GM18868 (cell line): ENCODE results near the gene TUBB2A.
"Not testable (repeated sequence)": the region's sequence is repeated elsewhere in the genome, so short reads cannot be mapped to it uniquely, and the experiment has no call there.

Experiments used
- ATAC-seq: cut with Tn5 transposase; IDR thresholded peaks from one replicate; pipeline ENCODE4 v1.9.1; 2021; ENCODE audit warnings: mild to moderate bottlenecking, moderate library complexity; ENCODE audit not compliant: unreplicated experiment

Gene TUBB2A

DNA sequence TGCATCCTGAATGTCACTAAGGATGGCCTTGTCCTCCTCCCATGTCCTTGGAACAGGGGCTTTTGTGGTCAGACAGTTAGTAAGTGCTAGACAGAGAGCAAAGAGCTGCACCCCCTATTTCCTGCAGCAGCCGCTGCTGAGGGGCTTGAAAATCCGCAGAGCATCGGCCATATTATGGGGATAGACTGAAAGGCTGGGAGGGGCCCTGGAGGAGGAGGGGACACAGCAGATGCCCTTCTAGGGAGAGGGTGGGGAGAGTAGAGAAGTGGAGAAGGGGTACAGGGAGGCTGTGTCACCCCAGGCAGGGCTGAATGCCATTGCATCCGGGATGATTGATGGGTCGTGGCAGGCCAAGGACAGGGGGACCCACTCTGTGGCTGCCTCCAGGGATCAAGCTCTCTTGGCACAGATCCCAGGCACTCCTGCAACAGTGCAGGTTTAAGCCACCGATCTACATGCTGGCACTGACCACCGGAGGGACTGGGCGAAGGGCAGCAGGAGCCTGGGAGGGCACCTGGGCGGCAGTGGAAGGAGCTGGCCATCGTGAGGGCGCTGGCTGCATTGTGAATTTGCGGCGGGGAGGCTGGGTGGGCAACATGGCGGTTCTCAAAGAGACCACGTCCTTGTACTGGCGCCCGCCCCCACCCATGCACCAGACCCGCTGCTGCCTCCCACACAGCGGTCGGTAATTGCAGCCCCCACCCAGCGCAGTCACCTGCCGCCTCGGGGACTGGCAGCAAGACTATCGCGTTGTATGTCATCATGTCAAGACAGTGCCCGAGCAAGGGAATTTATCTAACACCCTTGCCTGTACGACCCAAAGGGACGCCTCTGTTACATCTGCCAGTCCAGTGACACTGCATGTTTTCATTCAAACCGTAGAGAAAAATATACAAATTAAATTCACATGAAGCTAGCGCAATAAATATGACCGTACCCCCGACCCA lies 887 bp downstream of the TUBB2A start:
- ATAC-seq = not testable (repeated sequence)

DNA sequence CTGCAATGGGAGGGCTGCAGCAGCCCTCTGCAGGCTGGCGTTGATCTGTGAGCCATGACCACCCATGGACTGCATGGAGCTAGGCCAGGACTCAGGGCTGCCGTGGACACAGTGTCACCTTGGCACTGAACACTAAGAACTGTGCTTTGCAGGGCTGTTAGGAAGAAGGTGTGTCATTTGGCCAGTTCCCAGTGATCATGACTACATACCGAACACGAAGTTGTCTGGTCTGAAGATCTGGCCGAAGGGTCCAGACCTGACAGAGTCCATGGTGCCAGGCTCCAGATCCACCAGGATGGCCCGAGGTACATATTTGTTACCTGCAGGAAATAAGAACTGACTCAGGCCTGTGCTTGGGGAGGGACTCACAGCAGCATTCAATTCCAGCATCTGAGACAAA lies 1.9 kb downstream of the TUBB2A start:
- not testable (repeated sequence) for ATAC-seq

DNA sequence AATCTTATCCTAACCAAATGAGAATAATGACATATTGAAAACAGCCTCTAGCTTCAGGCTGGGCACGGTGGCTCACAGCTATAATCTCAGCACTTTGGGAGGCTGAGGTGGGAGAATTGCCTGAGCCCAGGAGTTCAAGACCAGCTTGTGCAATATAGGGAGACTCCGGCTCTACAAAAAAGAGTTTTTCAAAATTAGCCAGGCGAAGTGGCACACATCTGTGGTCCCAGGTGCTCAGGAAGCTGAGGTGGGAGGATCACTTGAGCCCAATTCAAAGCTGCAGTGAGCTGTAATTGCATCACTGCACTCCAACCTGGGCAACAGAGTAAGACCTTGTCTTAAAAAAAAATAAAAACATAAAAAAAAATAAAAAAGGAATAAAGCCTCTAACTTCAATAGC lies 4.7 kb downstream of the TUBB2A start:
- ATAC-seq = no peak

DNA sequence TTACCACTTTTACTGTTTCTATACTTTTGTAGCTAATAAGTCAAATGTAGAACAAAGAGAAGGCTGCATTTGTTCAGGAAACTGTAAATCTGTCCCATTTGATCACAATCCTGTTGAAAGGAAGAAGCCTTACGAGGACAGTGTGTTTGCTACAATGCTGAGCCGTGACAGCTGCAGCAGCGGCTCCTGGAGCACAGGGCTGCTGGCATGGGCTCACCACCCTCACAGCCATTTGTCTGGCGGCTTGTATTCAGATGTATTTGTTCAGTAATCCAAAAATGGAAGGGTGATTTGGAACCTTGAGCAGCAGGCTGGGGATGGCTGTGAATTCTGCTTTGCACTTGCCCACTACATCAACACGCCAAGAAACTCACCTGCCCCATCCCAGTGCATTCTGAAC lies 5.7 kb downstream of the TUBB2A start:
- ATAC-seq = no peak

DNA sequence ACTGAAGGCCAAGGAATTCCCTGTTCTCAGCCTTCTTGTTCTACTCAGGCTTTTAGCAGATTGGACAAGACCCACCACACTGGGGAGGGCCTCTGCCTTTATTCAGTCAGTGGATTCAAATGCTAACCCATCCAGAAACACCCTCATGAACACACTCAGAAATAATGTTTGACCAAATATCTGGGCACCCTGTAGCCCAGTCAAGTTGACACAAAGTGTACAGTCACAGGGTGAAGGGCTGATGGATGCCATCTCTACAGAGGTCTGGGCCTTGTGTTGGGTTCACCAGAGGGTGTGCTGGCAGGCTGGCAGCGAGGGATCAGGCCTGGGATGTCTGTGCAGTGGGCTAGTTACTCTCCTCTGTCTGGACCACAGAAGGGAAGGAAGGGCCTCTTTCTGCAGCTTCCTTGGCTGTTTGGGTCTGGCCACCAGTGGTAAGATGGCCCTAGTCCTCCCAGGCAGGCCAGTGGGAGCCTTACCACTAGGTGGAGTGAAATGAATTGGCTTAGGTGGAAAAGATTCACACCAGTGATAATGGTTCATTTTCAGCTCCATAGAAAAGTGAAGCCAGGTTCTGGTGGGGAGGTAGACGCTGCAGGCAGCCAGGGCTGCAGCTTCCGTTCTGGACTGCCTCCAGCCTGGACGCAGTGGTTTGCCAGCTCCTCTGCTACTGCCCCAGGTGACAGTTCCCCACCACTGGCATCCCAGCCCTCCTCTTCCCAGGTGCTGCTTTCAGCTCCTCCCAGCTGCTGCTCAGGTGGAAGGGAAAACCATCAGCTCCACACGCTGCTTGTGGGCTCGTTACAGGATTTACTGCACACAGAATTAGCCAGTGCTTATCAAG lies 9.2 kb downstream of the TUBB2A start:
- no peak for ATAC-seq

DNA sequence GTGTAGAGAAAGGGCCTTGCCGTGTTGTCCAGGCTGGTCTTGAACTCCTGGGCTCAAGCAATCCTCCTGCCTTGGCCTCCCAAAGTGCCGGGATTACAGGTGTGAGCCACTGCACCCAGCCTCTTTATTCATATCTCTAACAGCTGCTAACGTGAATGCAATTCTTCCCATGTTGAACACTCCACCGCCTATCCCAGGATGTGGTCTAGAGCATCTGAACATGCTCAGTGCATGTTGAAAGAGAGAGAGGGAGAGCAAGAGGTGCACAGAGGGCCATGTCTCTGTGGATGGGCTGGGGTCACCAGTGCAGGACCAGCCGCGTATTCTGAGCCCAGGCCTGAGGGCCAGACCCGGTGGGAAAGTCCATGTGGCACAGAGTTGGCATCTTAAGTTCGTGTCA lies 12.8 kb downstream of the TUBB2A start:
- no peak for ATAC-seq

DNA sequence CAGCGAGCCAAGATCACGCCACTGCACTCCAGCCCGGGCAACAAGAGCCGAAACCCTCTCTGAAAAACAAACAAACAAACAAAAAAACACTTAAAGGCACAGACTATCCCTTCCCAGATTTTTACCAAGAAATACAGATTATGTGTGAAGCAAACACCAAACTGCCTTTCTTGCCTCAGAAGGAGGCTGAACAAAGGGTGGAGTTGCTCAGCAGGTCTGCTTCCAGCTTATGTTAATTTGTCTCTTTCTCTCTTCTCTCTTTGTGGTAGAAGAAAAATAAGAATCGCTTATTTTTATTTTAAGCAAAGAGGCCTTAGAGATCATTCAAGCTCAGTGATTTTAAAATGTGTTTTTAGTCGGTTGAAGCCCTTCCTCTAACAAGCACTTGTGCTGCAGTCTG lies 14.2 kb downstream of the TUBB2A start:
- ATAC-seq = no peak

DNA sequence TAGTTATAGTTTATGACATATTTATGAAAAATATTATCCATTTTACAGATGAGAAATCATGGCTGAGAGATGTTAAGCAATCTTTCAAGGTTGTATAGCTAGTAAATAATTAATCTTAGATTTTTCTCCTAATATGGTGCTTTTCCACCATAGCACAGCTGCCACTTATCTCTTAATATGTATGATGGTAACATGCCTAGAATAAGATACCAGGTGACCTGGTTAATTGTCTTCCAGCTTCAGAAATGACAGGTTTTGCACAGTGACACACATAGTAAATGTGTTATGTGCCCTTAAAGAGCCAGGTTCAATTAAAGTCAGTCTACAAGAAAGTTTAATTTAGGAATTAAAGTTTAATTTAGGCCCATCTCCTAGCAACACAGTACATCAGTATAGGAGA lies 14.8 kb downstream of the TUBB2A start:
- ATAC-seq = no peak

DNA sequence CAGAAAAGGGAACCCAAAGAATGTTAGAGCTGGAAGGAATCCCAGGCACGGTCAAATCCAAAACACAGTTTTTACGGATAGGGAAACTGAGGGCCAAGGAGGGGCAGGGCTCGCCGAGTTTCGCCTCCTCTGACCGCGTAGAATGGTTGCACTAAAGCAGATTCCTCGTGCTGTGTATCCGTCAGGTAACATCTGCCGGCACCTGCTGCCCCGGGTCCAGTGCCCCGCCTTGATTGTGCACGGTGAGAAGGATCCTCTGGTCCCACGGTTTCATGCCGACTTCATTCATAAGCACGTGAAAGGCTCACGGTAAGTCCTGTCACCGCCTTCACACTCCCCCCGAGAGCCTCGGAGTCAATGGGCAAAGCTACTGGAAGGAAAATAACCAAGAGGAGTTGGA lies 17.1 kb downstream of the TUBB2A start:
- ATAC-seq = no peak

DNA sequence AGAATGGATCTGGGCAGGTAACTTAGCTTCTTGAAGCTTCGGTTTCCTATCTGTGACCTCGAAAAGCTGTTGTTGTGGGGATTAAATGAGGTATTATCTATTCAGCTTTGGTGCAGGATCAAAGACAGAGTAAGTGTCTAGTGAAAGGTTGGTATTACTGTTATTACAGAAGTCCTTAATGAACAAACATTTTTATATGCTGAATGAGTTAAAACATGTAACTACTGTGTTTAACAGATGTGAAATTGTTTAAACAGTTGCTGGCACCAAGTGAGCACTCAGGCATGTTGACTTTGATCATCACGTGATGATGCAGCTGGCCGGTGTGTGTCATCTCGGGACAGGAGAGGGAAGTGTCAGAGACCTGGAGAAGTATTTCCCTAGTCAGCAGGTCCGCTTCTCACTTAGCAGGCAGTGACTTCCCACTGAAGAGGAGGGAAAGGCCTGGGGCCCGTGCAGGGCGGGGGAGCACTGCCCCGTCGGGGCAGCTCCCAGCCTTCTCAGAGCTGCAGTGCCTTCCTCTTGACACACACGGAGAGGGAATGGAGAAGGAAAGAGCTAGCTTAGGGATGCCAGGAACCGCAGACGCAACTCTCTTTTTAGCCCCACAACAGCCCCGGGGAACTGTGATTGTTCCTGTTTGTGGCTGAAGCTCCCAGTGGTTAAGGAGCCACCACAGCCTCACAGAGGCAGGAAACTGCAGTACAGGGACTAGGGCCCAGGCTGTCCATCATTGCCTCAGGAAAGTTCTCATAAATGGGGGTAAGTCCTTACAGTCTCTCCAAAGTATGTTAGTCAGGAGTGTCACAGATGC lies 18.0 kb downstream of the TUBB2A start:
- peak; percentile 70 for ATAC-seq

DNA sequence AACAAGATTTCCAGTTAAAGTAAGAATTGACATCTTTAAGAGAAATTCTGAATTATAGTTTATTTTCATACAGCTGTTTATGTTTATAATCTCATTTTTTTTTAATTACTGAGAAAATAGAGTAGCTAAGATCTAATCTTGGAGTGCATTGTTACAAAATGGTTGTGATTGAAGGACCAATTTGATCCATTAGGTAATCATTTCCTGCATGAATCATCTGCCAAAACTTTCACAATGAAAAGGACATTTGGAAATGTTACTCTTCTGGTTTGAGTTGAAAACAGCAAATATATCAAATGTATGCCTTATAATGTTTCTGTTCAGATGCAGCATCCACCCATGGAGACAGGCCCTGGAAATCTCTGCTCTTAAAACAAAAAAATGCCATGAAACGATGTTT lies 19.0 kb downstream of the TUBB2A start:
- ATAC-seq = no peak

DNA sequence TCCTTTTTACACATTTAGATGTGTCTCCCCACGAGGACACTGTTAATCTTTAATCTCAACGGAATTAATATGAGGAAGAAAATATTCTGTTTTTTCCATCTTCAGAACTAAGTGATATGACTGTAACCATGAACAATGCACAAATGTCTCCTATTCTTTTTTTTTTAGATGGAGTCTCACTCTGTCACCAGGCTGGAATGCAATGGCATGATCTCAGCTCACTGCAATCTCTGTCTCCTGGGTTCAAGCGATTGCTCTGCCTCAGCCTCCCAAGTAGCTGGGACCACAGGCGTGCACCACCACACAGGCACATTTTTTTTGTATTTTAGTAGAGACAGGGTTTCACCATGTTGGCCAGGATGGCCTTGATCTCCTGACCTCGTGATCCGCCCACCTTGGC lies 19.5 kb downstream of the TUBB2A start:
- not testable (repeated sequence) for ATAC-seq

DNA sequence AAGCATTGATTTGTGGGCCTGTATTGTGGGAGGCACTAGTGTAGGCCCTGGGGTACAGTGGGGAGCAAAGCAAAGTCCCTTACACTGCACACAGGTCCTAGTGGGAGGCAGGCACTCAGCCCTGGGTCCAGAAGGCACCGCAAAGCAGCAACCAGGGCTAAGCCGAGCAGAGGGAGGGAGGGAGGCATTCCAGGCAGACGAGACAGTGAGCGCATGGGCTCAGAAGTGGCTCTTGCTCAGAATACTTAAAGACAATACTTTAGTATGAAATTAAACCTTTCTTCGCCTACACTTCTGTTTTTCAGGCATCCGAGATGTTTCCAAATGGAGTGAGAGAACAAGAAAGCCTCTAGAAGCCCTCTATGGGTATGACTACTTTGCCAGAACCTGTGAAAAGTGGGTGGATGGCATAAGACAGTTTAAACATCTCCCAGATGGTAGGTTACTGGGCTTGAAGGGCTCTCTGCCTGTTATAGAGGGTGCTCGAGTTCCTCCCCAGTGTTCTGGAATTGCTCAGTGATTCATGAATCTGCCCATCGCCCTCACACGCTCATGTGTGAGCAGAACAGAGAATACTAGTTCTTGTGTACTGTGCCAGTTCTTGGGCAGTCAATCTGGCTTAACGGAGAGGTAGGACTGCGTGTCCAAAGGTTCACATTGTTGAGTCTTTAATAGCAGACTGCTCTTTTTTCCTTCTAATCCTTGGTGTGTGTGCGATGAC lies 20.1 kb downstream of the TUBB2A start:
- ATAC-seq = no peak

DNA sequence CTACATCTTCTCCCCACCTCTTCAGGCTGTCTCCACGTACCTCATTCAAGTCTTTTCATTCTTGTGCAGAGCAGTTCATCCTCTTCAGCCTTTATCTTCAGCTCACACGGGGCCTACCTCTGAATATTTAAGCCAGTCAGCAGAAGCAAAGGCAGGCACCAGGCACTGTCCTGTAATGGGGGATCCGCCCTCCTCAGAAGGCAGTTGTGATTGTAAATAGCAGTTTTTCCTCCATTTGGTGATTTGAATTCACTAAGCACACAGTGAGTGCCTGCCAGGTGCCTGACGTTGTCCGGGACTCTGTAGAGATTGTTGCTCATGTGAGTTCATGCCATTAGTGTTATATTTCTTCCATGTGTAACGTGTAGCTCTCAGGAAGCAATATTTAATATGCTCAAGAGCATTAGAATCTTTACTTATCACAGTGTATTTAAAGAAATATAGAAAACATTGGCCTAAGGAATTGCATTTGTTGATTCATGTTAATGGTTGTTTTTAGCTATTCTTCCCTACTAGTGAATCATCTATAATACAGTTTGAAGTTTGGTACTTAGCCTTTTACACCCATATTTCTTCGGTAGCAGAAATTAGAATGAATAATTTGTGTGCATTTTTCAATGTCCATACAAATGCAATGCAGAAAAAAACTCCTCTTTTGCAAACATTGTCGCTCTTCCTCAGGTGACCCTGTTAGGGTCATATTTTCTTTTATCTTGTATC lies 20.9 kb downstream of the TUBB2A start:
- no peak for ATAC-seq

DNA sequence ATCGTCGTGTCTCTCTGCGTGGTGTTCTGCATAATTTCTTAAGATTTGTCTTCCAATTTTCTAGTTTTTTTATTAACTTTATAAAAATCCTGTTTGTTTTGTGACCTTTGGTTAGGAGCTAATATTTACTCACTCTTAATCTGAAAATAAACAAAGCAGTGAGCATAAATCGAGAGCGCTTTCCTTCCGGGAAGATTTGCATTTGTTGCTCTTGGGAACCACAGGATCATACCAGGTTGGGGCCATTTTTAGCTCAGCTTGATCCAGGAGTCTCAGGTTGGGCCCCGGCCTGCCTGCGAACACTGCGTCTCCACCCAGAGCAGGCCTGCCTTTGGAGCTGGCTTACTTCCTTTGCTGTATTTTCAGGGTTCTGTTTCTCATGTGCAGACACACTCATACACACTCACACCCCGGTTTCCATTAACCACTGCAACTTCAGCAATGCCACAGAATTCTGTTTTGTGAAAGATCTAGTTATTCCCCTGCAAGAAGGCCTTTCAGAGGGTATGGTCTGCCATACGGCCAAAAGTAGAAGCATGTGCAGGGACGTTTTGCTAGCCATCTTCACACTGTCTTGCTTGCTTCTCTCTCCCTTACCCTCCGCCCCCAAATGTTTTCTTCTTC lies 21.6 kb downstream of the TUBB2A start:
- ATAC-seq = no peak

DNA sequence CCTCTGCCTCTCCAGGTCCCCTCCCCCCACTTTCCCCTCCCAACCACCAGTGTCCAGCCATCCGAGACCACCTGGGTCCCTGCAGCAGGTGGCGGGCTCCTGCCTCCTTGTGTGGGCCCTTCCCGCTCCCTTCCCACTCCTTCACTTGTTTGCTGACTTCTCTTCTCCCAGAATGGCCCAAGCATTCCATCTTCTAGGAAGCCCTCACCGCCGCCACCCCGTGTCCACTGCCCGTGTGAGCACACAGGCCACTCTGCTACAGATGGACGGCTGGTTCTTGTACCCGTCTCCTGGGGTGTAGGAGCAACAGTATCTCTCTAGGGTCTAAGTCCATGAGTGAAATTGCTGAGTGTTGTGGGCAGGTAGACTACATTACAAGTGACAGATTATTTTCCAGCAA lies 23.8 kb downstream of the TUBB2A start:
- ATAC-seq = no peak

DNA sequence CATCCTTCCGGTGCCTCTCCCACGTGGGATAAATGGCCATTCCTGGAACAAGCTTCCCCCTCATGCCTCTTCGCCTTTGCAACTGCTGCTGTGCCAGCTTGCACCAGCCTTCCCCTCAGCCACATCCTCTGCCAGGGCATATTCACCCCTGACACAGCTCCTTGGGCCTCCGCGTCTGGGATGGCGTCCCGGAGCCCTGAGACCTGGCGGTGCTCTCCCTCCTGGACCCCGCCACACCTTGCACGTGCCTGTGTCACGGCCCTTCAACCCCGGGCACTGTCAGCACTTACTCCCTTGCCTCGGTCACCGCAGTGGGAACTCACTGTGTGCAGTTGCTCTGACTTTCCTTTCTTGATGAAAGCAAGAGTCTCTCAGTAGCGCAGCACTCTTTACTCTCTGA lies 25.6 kb downstream of the TUBB2A start:
- no peak for ATAC-seq

DNA sequence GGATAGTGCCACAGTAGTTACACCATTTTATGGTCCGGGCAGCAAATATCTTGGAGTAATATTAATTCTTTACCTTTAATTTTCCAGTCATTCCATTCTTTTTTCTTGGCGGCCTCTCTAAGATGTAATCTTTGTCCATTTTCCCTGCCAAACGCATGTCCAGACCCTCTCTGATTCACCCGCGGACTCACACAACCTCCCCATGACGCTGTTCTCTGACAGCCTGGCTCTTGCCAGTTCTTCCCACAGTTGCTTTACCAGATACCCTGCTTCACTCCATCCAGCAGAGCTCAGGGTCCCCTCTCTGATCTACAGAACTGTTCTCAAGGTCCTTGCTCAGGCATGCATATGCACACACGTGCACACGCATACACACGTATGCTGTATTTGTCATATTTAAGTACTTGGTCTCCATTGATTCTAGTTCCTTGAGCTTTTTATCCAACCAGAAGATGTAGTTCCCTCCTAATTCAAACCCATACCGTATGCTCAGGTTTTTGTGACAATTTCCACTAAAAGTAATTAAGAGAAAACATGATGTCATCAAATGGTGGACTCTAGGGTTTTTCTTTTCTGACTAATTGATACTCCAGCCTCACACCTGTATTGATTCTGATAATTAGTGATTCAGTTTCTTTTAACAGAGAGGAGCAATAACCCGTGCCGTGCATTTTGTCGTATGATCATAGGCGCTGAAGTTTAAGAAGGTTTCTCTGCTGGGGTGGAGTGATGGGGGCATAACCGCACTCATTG lies 28.8 kb downstream of the TUBB2A start:
- no peak for ATAC-seq

DNA sequence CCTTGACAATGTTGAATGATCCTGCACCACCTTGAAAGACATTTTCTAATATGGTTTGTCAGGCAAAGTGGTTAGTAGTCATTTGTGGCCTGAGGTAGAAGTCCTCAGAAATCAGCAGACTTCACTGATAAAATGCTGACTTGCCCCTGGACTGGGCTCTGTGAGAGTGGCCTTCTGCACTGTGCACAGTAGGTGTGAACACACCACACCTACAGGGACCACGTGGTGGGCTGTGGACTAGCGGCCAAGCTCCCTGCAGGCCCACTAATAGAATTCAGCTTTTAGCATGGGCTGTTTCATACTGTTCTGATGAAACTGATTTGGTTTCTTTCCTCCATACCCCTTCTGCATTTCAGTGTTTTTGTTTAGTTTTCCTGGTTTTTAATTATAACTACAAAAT lies 31.5 kb downstream of the TUBB2A start:
- no peak for ATAC-seq
